Calu3 (cell line): ENCODE measurements around the gene NPDC1. TPM values are rescaled to one million over a fixed set of nuclear protein-coding genes. Genes with fewer than 3 reads are reported as not detected.
"Not testable (repeated sequence)": the region's sequence is repeated elsewhere in the genome, so short reads cannot be mapped to it uniquely, and the experiment has no call there.

ENCODE experiments used
- BruUV-seq: library from RNA; stranded (reverse); fragments of 400-500 nt; replicated peaks from 2 replicates; lab custom pipeline; 2021; lab: Mats Ljungman, UMichigan
- CTCF ChIA-PET: fragments of 300-600 bp; sonication (Branson Sonifier 250); formaldehyde crosslinking; loops from one replicate; lab custom pipeline; 2022; ENCODE audit warnings: antibody characterized with exemption; lab: Charles Lee
- DNase-seq: peaks from one replicate; pipeline ENCODE4 v3.0.0; 2022
- H3K27ac Mint-ChIP-seq: one replicate; pipeline ENCODE4 v1.8.0; 2022; ENCODE audit warnings: mixed read lengths; ENCODE audit not compliant: unreplicated experiment
- H3K27me3 Mint-ChIP-seq: one replicate; pipeline ENCODE4 v1.8.0; 2022; ENCODE audit warnings: mixed read lengths; ENCODE audit not compliant: unreplicated experiment
- H3K36me3 Mint-ChIP-seq: one replicate; pipeline ENCODE4 v1.8.0; 2022; ENCODE audit warnings: mild to moderate bottlenecking, moderate library complexity, mixed read lengths; ENCODE audit not compliant: insufficient read depth, unreplicated experiment
- H3K4me1 Mint-ChIP-seq: one replicate; pipeline ENCODE4 v1.8.0; 2022; ENCODE audit warnings: mild to moderate bottlenecking, low read depth, mixed read lengths; ENCODE audit not compliant: unreplicated experiment
- H3K4me3 Mint-ChIP-seq: one replicate; pipeline ENCODE4 v1.8.0; 2022; ENCODE audit warnings: mild to moderate bottlenecking, low read depth, moderate library complexity, mixed read lengths; ENCODE audit not compliant: unreplicated experiment
- H3K9me3 Mint-ChIP-seq: one replicate; pipeline ENCODE4 v1.8.0; 2022; ENCODE audit warnings: low read depth, mixed read lengths; ENCODE audit not compliant: unreplicated experiment
- intact Hi-C: fragments of 100-400 bp; cut with micrococcal nuclease; formaldehyde crosslinking; loops from one replicate; pipeline ENCODE4 v1.10.0; 2022; ENCODE audit not compliant: unreplicated experiment
- total RNA-seq: library from RNA; stranded (reverse); gene quantifications from 2 replicates; pipeline ENCODE4 v1.2.3, GENCODE V29; 2022
- TF ChIP-seq, protein P1 (sequence below): fragments of 200-600 bp; IDR thresholded peaks from one replicate; pipeline ENCODE4 v1.8.0; 2022; ENCODE audit warnings: antibody characterized with exemption; ENCODE audit not compliant: unreplicated experiment

The NPDC1 gene
- total RNA-seq, 1 experiment from 2014 or later, result 65.2 TPM

DNA sequence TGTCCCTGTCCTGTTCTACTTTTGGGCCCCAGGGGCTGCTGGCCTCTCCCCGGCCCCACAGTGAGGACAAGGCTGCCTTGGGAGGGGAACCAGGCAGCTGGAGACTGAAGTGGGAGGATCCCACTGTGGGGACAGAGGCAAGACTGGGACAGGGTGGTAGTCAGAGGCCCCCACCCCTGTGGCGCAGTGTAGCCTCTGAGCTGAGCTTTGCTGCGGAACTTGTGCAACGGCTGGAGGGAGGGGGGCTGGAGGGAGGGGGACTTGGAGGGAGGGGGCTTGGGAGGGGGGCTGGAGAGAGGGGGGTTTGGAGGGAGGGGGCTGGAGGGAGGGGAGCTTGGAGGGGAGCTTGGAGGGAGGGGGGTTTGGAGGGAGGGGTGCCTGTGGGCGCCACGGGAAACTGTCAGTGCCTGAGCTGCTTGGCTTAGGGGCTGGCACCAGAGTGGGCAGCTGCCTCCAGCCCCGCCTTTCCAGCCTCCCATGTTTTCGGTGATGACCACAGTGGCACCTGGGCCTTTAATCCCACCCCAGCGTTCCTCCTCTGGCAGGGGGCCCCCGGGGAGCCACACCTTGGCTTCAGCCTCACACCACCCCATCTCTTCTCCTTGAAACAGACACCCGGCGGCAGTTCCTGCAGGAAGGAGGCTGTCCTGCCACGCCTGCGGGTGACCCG is 11.8 kb downstream of the NPDC1 start:
- intact Hi-C loops, result loop anchor here (2.0 kb wide), 2 partner anchors 85 to 247 kb away; no protein-coding TSS in a partner anchor
- TF ChIP-seq, protein P1, sequence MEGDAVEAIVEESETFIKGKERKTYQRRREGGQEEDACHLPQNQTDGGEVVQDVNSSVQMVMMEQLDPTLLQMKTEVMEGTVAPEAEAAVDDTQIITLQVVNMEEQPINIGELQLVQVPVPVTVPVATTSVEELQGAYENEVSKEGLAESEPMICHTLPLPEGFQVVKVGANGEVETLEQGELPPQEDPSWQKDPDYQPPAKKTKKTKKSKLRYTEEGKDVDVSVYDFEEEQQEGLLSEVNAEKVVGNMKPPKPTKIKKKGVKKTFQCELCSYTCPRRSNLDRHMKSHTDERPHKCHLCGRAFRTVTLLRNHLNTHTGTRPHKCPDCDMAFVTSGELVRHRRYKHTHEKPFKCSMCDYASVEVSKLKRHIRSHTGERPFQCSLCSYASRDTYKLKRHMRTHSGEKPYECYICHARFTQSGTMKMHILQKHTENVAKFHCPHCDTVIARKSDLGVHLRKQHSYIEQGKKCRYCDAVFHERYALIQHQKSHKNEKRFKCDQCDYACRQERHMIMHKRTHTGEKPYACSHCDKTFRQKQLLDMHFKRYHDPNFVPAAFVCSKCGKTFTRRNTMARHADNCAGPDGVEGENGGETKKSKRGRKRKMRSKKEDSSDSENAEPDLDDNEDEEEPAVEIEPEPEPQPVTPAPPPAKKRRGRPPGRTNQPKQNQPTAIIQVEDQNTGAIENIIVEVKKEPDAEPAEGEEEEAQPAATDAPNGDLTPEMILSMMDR, result no peak
- no peak for DNase-seq
- BruUV-seq, result no TSS peak
- CTCF ChIA-PET, result interaction anchor here (1.2 to 1.8 kb wide), 5 partner anchors 12 to 192 kb away, joined by 3 to 47 read pairs (median 6); partner anchors contain the start of genes AJM1, NPDC1 and PAXX
- H3K27me3 Mint-ChIP-seq, result no peaks in the 10 kb centered on the region
- peaks cover 13% of the 10 kb centered on the region for H3K36me3 Mint-ChIP-seq
- H3K4me1 Mint-ChIP-seq, result peaks cover 8% of the 10 kb centered on the region
- peak overlapping the region; percentile 55 for H3K4me3 Mint-ChIP-seq
- no peaks in the 10 kb centered on the region for H3K9me3 Mint-ChIP-seq
- no peak overlapping the region for H3K27ac Mint-ChIP-seq

DNA sequence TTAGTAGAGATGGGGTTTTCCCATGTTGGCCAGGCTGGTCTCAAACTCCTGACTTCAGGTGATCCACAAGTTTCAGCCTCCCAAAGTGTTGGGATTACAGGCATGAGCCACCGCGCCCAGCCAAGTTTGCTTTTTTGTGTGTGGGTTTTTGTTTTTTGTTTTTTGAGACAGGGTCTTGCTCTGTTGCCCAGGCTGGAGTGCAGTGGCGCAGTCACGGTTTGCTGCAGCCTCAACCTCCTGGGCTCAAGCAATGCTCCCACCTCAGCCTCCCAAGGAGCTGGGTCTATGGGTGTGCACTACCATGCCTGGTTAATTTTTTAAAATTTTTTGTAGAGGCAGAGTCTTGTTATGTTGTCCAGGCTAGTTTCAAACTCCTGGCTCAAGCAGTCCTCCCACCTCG is 12.5 kb downstream of the NPDC1 start:
- not testable (repeated sequence) for BruUV-seq, H3K27ac Mint-ChIP-seq

DNA sequence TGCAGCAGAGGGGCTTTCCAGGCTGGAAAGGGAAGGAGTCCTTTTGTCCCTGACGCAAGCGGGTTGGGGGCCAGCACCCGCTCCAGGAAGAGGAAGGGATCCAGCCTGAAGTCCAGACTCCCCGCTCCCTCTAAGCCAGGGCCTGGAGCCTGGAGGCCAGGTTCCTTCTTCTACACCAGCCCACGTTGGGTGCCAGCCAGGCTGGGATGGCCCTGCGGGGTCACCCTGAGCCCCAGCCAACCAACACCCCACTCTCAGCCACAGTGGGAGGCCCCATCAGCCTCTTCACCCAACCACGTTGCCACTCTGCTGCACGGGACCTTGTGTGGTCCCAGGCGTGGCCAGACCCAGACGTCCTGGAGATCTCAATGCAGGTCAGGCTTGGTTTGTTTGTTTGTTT is 13.1 kb downstream of the NPDC1 start:
- H3K4me1 Mint-ChIP-seq, result peaks cover 8% of the 10 kb centered on the region
- H3K27ac Mint-ChIP-seq, result no peak overlapping the region
- intact Hi-C loops, result no loop called here
- no TSS peak for BruUV-seq
- CTCF ChIA-PET, result no interaction called here
- TF ChIP-seq, protein P1, result no peak
- peaks cover 15% of the 10 kb centered on the region for H3K36me3 Mint-ChIP-seq
- no peak overlapping the region for H3K4me3 Mint-ChIP-seq
- no peak for DNase-seq
- no peaks in the 10 kb centered on the region for H3K9me3 Mint-ChIP-seq
- H3K27me3 Mint-ChIP-seq, result no peaks in the 10 kb centered on the region

More for the DNA sequence above, 12.5 kb downstream of the NPDC1 start:
- H3K4me1 Mint-ChIP-seq, H3K9me3 Mint-ChIP-seq, CTCF ChIA-PET, intact Hi-C loops, H3K4me3 Mint-ChIP-seq, DNase-seq, H3K27me3 Mint-ChIP-seq: not testable (repeated sequence)
- peaks cover 14% of the 10 kb centered on the region for H3K36me3 Mint-ChIP-seq

DNA sequence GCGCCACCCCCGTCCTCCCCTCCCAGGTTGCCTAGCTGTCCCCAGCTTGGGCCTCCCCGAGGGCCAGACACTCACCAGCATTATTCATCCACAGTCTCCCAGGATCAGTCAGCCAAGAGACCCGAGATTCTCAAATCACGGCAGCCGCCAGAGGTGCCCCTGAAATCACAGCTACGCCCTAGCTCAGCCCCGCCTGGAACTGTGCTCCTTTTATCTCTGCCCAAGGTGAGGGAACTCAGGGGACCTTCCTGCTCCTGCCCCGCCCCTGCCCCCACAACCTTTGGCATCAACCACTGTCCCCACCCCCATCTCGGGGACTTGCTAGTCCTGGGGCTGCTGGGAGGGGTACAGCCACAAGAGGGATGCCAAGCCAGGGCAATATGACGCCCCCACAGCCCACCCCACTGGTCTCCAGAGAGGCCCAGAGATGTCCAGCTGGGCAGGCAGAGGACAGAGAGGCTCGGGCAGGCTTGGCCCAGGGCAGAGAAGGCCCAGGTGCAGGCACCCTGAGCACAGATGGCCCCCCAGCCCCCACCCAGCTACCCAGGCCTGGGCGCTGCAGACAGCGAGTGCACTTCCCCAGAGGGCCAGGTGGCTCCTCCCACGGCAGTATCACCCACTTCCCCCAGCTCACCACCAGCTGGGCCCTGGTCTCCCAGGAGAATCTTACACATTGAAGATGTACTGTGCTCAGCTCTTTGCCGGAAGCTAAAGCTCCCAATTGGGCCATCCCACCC is 13.9 kb downstream of the NPDC1 start, which contains the start of gene FUT7:
TSS of gene FUT7 (minus strand) at position 185 of the 737 bp plus-strand sequence. CDS start at position 88, 97 bp downstream.
- no TSS peak for BruUV-seq
- no peaks in the 10 kb centered on the region for H3K27me3 Mint-ChIP-seq
- H3K27ac Mint-ChIP-seq, result no peak within 1 kb of the TSS
- DNase-seq, result no peak
- CTCF ChIA-PET, result interaction anchor here (1.1 kb wide), 1 partner anchor 84 kb away, joined by 3 read pairs; no protein-coding TSS in a partner anchor
- peaks cover 8% of the 10 kb centered on the region for H3K4me1 Mint-ChIP-seq
- no peaks in the 10 kb centered on the region for H3K9me3 Mint-ChIP-seq
- intact Hi-C loops, result no loop called here
- H3K4me3 Mint-ChIP-seq, result no peak within 1 kb of the TSS
- TF ChIP-seq, protein P1, result no peak
- H3K36me3 Mint-ChIP-seq, result peaks cover 21% of the 10 kb centered on the region
